ENCODE results near the gene DNAI1.

DNA sequence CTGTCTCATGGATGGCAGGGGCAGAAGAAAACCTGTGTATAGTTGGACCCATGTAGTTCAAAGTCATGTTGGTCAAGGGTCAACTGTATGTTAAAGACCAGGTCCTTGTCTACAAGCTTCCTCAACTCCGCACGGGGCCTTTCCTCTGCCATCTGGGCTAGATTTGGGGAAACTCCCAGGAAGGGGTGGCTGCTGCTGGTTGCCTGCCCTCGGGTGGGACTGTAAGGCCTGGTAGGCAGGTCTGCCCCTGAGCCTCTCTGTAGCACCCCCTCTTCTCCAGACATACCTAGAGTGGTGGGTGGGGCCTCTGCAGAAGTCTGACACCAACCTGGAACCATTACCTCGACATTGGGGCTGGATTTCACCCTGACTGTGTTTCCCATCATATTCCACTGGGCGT, 49.0 kb downstream of the DNAI1 start:
- TF ChIP-seq SETDB1 (CRISPR knock-in tag; IDR thresholded peaks at IDR 0.05; ENCODE audit: borderline replicate concordance) (no peak), DNMT1 (CRISPR knock-in tag; IDR thresholded peaks at IDR 0.05) (no peak), SIN3A (IDR thresholded peaks at IDR 0.05; ENCODE audit: borderline replicate concordance, low read depth, low read length) (no peak), EZH2 (conservative IDR thresholded peaks at IDR 0.05; ENCODE audit: low read depth, low read length) (no peak), ZC3H13 (CRISPR knock-in tag; IDR thresholded peaks at IDR 0.05) (no peak), ZNF652 (CRISPR knock-in tag; IDR thresholded peaks at IDR 0.05; ENCODE audit: borderline replicate concordance, low read depth) (no peak), MTA3 (CRISPR knock-in tag; IDR thresholded peaks at IDR 0.05) (no peak)
- TF ChIP-seq, protein P1, sequence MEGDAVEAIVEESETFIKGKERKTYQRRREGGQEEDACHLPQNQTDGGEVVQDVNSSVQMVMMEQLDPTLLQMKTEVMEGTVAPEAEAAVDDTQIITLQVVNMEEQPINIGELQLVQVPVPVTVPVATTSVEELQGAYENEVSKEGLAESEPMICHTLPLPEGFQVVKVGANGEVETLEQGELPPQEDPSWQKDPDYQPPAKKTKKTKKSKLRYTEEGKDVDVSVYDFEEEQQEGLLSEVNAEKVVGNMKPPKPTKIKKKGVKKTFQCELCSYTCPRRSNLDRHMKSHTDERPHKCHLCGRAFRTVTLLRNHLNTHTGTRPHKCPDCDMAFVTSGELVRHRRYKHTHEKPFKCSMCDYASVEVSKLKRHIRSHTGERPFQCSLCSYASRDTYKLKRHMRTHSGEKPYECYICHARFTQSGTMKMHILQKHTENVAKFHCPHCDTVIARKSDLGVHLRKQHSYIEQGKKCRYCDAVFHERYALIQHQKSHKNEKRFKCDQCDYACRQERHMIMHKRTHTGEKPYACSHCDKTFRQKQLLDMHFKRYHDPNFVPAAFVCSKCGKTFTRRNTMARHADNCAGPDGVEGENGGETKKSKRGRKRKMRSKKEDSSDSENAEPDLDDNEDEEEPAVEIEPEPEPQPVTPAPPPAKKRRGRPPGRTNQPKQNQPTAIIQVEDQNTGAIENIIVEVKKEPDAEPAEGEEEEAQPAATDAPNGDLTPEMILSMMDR (CRISPR knock-in tag; IDR thresholded peaks at IDR 0.05): no peak
- TF ChIP-seq, protein P2, sequence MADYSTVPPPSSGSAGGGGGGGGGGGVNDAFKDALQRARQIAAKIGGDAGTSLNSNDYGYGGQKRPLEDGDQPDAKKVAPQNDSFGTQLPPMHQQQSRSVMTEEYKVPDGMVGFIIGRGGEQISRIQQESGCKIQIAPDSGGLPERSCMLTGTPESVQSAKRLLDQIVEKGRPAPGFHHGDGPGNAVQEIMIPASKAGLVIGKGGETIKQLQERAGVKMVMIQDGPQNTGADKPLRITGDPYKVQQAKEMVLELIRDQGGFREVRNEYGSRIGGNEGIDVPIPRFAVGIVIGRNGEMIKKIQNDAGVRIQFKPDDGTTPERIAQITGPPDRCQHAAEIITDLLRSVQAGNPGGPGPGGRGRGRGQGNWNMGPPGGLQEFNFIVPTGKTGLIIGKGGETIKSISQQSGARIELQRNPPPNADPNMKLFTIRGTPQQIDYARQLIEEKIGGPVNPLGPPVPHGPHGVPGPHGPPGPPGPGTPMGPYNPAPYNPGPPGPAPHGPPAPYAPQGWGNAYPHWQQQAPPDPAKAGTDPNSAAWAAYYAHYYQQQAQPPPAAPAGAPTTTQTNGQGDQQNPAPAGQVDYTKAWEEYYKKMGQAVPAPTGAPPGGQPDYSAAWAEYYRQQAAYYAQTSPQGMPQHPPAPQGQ (CRISPR knock-in tag; IDR thresholded peaks at IDR 0.05; ENCODE audit: borderline replicate concordance): no peak
- TF ChIP-seq, protein P3, sequence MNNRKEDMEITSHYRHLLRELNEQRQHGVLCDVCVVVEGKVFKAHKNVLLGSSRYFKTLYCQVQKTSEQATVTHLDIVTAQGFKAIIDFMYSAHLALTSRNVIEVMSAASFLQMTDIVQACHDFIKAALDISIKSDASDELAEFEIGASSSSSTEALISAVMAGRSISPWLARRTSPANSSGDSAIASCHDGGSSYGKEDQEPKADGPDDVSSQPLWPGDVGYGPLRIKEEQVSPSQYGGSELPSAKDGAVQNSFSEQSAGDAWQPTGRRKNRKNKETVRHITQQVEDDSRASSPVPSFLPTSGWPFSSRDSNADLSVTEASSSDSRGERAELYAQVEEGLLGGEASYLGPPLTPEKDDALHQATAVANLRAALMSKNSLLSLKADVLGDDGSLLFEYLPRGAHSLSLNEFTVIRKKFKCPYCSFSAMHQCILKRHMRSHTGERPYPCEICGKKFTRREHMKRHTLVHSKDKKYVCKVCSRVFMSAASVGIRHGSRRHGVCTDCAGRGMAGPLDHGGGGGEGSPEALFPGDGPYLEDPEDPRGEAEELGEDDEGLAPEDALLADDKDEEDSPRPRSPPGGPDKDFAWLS (CRISPR knock-in tag; IDR thresholded peaks at IDR 0.05; ENCODE audit: borderline replicate concordance): no peak

All from HepG2 (cell line).